Aorta (tissue), 5 donors: Measurements from ENCODE around the gene RNASET2. TPM values are rescaled to one million over a fixed set of nuclear protein-coding genes. Genes with fewer than 3 reads are reported as not detected.

Experiments used
- ATAC-seq: fragments of 200-7000 bp; cut with Tn5 transposase; one replicate; pipeline ENCODE4 v1.9.1; 2022; ENCODE audit warnings: moderate library complexity; ENCODE audit not compliant: low FRiP score
- DNase-seq, 2 donors: peaks; one replicate each; pipeline ENCODE4 v3.0.0-alpha.2; 2020
- H3K27ac ChIP-seq, 2 donors: one replicate each; pipeline ENCODE4 v1.5.1; 2013; ENCODE audit warnings: low read length in 2 of 2, mild to moderate bottlenecking in 2 of 2, moderate library complexity in 2 of 2, control low read depth in 1 of 2, inconsistent platforms in 1 of 2, low read depth in 1 of 2
- H3K27me3 ChIP-seq, 2 donors: one replicate each; pipeline ENCODE4 v1.6.1; 2013; ENCODE audit warnings: control low read depth in 1 of 2, low read length in 1 of 2, mild to moderate bottlenecking in 1 of 2, moderate library complexity in 1 of 2; ENCODE audit not compliant: insufficient read depth in 2 of 2, control insufficient read depth in 1 of 2
- H3K36me3 ChIP-seq, 2 donors: one replicate each; pipeline ENCODE4 v1.6.1; 2013; ENCODE audit warnings: control low read depth in 1 of 2, low read length in 1 of 2, mild to moderate bottlenecking in 1 of 2; ENCODE audit not compliant: insufficient read depth in 2 of 2, control insufficient read depth in 1 of 2
- H3K4me1 ChIP-seq, 2 donors: one replicate each; pipeline ENCODE4 v1.6.1; 2013; ENCODE audit warnings: low read length in 2 of 2, control low read depth in 1 of 2, mild to moderate bottlenecking in 1 of 2, moderate library complexity in 1 of 2; ENCODE audit not compliant: insufficient read depth in 2 of 2, control insufficient read depth in 1 of 2
- H3K4me3 ChIP-seq, 2 donors: one replicate each; pipeline ENCODE4 v1.5.1; 2013; ENCODE audit warnings: low read length in 2 of 2, control low read depth in 1 of 2, mild to moderate bottlenecking in 1 of 2
- H3K9me3 ChIP-seq: one replicate; pipeline ENCODE4 v1.6.1; 2013; ENCODE audit warnings: mild to moderate bottlenecking, low read length; ENCODE audit not compliant: control insufficient read depth
- WGBS, 2 donors: extraction: QIAGEN DNeasy Blood & Tissue Kit; methylation state at CpG; one replicate each; pipeline ENCODE4 v1.1.7; 2013; 5-methylcytosine and 5-hydroxymethylcytosine counted together
- intact Hi-C, 2 donors: fragments of 100-400 bp; cut with DNase I; formaldehyde crosslinking; loops; one replicate each; pipeline versions ENCODE4 v1.14.2 to v1.15.0; 2022
- polyA plus RNA-seq, 2 donors: library from polyadenylated mRNA; stranded (reverse); fragments of 200-250 nt; gene quantifications; one replicate each; pipeline ENCODE4 v1.2.3, GENCODE V29; 2013
- total RNA-seq, 2 donors: library from RNA; stranded (reverse); fragmentation: NEBNext Ultra II Directional; extraction: Animal tissue kit (Norgen Biotek cat#: 25700); gene quantifications; one replicate each; pipeline ENCODE4 v1.2.1, GENCODE V29; 2021
- donor health status: healthy with polysubstance abuse.
- donor health status: Bipolar disorder and iron deficiency.
- donor health status: DM: no; HTN: no; CAD: no.
- donor health status: DM: no; HTN: no; CAD: no.
- donor health status: DM: yes; HTN: yes; CAD: no.

RNASET2 gene
- total and polyA plus RNA-seq, 4 donors: 23.3 to 64.8 (median 34.4) TPM

DNA sequence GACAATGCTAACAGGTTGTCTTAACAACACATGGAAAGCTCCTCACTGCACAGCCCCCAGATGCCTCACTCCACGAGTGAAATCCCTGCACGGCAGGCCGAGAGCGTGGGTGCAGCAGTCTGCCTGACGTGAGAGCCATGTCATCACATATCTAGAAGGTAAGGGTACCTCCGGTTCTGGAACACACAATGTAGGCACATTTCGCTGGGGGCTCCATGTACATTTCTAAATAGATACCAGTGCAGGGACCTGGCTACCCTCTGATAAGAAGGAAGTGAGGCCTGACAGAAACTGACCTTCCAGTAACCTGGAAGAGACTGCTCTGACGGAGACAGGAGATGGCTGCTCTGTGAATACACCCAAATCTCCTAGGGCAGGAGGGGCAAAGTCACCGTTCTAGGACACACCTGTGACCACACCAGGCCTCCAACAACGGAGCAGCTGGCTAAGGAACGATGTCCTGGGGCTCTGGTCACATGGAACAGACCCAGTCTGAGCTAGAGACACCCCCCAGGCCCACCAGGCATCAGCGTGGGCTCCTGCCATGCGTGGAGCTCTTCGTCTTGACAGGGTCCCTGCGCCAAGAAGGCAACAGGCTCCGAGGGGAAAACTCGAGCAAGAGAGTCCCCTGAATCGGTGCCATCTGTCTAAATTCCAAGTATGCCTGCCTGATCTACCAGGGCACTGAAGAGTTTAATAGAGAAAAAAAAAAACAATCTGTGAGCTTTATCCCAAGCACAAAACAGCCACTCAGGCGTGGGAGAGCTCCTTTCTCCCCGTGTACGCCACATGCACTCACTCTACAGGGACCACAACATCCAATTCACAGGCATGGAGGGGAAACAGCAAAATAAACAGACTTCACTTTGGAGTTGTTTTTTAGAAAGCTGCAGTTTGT lies 27.5 kb downstream of the RNASET2 start:
- H3K4me1 ChIP-seq: no peaks in the 10 kb centered on the region
- no peak for DNase-seq

DNA sequence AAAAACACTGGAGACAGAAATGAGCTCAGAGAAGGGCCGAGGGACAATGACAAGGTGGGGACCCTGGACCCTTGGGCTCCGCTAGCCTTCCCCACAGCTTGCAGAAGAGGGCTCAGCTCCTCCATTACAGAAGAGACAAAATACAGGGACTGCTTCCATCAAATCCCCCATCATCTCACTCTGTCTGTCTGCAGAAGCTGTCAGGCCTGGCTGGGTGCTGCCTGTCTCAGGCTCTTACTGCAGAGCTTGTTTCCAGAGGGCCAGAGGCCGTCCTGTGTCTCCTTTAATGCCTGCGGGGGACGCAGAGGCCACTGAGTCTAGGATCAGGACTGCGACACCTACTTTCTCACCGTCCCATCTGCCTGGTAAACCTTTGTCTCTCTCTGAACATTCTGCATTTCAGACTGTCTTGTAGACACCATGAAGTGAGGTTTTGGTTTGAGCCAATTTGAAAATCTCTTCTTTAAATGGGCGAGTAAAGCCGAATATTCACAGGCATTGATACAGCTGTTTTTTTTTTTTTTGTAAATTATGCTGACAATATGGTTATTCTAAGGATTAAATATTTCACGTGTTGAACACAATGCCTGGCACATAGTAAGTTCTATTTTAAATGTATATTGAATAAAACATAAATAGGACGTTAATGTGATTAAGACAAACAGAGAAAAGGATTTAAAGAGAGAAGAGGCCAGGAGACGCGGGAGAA lies 28.3 kb downstream of the RNASET2 start:
- DNase-seq (no peak), ATAC-seq (no peak)
- no peak overlapping the region for H3K27ac ChIP-seq
- H3K9me3 ChIP-seq: no peaks in the 10 kb centered on the region
- WGBS, 2 donors: 86 to 87% methylated on average over 13 of the region's 13 CpGs
- intact Hi-C loops: no loop called here
- no peaks in the 10 kb centered on the region for H3K36me3 ChIP-seq
- no peaks in the 10 kb centered on the region for H3K4me1 ChIP-seq
- H3K27me3 ChIP-seq: no peaks in the 10 kb centered on the region
- no peak overlapping the region for H3K4me3 ChIP-seq

More for the DNA sequence above, 27.5 kb downstream of the RNASET2 start:
- Histone ChIP-seq H3K9me3 (no peaks in the 10 kb centered on the region), H3K36me3 (no peaks in the 10 kb centered on the region), H3K27ac (no peak overlapping the region), H3K27me3 (no peaks in the 10 kb centered on the region), H3K4me3 (no peak overlapping the region)
- 74 to 79% methylated on average over 21 of the region's 21 CpGs for WGBS, 2 donors
- no peak for ATAC-seq
- intact Hi-C loops: no loop called here

DNA sequence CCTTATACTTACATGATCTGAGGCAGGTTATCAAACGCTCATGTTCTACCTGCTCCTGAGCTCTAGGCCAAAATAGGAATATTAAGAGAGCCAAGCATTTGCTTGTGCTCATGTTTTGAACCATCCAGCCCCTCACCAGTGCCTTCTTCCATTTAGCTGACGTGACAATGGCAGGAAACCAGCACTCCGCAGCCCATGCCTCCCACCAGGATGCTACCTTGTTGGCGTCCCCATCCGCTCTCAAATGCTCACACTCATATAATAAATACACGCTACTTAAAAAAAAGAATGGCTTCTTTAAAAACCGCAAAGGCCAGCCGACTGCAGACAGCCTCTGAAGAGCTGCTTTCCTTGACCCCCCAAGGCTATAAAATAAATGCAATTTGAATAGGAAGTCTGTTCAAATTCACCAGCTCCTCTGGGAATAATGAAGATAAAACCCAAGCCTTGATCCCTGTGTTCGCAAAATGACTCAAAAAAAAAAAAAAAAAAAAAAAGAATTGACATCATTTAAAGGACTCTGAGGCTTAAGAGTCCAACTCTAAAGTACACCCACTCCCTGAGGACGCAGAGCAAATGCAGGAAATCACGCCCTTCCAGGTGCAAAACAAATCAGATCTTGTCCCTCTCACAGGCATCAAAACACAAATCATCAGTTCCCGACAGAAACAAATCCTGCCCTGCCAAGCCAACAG lies 29.0 kb downstream of the RNASET2 start:
- Histone ChIP-seq H3K4me3 (no peak overlapping the region), H3K36me3 (no peaks in the 10 kb centered on the region), H3K27ac (no peak overlapping the region), H3K9me3 (no peaks in the 10 kb centered on the region), H3K27me3 (no peaks in the 10 kb centered on the region), H3K4me1 (no peaks in the 10 kb centered on the region)
- intact Hi-C loops: no loop called here
- 91 to 92% methylated on average over 12 of the region's 12 CpGs for WGBS, 2 donors
- ATAC-seq (no peak), DNase-seq (no peak)

DNA sequence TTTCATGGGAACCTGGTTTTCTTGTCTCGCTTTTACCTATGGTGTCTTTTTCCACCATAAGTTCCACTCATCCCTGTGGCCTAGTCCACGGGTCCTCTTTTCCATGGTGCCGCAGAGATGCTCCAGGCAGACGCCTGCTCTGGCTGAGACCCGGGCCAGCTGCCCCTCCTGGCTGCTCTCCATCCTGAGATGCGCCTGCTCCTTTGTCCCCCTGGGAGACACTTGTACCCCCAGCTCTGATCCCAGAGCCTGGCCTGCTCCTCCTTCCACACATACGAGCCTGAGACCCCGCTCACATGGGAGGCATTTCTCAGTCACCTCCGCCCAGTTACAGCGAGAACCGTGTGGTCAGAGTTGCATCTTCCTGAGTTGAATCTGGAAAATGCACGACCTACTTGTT lies 29.6 kb downstream of the RNASET2 start:
- Histone ChIP-seq H3K4me3 (no peak overlapping the region), H3K4me1 (no peaks in the 10 kb centered on the region), H3K9me3 (no peaks in the 10 kb centered on the region), H3K27ac (no peak overlapping the region), H3K27me3 (no peaks in the 10 kb centered on the region), H3K36me3 (no peaks in the 10 kb centered on the region)
- WGBS, 2 donors: 91 to 92% methylated on average over 12 of the region's 12 CpGs
- DNase-seq (no peak), ATAC-seq (no peak)
- intact Hi-C loops: no loop called here

DNA sequence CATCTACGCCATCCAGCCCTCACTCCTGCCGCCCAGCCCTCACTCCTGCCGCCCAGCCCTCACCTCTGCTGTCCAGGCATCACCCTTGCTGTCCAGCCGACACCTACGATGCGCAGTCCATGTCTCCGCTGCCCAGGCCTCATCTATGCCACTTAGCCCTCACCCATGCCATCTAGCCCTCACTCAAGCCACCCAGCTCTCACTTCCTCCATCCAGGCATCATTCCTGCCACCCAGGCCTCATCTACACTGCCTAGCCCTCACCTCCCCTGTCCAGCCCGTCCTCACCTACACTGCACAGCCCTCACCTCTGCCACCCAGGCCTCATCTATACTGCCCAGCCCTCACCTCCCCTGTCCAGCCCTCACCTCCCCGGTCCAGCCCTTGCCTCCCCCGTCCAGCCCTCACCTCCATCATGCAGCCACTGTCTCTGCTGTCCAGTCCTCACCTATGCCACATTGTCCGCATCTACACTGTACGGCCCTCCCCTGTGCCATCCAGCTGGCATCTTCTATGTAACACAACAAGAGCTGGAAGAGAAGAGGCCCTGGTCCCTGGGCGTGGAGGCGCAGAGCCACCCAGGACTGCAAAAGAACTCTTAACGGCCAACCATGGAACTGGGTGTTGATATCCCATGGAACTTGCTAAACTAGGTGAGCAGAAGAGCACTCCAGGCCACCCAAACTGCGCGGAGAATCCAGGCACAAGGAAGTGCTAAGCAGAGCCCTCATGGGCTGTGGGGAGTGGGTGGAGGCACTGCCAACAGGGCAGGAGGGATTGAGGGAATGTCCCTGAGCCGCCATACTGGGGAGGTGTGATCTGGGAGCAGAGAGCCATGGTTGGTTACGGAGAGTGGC lies 31.0 kb downstream of the RNASET2 start:
- no peak overlapping the region for H3K4me3 ChIP-seq
- H3K27ac ChIP-seq: no peak overlapping the region
- H3K9me3 ChIP-seq: no peaks in the 10 kb centered on the region
- intact Hi-C loops: no loop called here
- 95 to 96% methylated on average over 19 of the region's 19 CpGs for WGBS, 2 donors
- no peak for DNase-seq
- peak; percentile 33 for ATAC-seq
- no peaks in the 10 kb centered on the region for H3K4me1 ChIP-seq
- H3K27me3 ChIP-seq: no peaks in the 10 kb centered on the region
- no peaks in the 10 kb centered on the region for H3K36me3 ChIP-seq

DNA sequence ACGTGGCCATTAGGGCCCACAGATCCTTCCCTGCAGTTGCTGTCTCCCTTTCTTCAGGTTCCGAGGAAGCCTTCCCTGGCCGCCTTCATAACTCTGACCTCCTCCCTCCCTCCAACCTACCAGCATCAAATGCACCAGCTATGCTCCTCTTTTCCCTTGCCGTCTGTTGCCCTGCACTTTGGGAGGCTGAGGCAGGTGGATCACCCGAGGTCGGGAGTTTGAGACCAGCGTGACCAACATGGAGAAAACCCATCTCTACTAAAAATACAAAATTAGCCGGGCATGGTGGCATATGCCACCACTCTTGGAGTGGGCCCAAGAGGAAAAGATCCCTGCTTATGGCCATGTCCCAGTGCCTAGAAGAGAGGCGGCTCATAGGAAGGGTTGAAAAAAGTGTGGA lies 31.8 kb downstream of the RNASET2 start:
- H3K36me3 ChIP-seq: no peaks in the 10 kb centered on the region
- H3K4me1 ChIP-seq: no peaks in the 10 kb centered on the region
- H3K9me3 ChIP-seq: no peaks in the 10 kb centered on the region
- ATAC-seq: no peak
- DNase-seq: no peak
- WGBS, 2 donors: 95 to 98% methylated on average over 8 to 9 of the region's 9 CpGs
- intact Hi-C loops: no loop called here
- H3K27me3 ChIP-seq: no peaks in the 10 kb centered on the region
- H3K4me3 ChIP-seq: no peak overlapping the region
- H3K27ac ChIP-seq: no peak overlapping the region

DNA sequence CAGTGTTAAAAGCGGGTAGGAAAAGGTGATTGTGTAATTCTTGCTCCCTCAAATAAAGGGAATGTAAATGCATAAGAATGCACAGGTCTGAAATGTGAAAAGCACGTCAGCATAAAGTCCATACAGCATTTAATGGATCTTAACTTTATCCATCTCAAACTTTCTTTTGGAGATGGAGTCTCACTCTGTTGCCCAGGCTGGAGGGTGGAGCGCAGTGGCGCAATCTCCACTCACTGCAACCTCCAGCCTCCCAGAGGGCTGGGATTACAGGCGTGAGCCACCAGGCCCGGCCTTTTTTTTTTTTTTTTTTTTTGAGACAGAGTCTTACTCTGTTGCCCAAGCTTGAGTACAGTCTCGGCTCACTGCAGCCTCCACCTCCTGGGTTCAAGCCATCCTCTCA lies 33.4 kb downstream of the RNASET2 start:
- Histone ChIP-seq H3K4me1 (no peaks in the 10 kb centered on the region), H3K27me3 (no peaks in the 10 kb centered on the region), H3K27ac (no peak overlapping the region), H3K9me3 (no peaks in the 10 kb centered on the region), H3K36me3 (no peaks in the 10 kb centered on the region), H3K4me3 (no peak overlapping the region)
- DNase-seq: no peak
- 86 to 94% methylated on average over 7 of the region's 7 CpGs for WGBS, 2 donors
- intact Hi-C loops: no loop called here
- no peak for ATAC-seq

DNA sequence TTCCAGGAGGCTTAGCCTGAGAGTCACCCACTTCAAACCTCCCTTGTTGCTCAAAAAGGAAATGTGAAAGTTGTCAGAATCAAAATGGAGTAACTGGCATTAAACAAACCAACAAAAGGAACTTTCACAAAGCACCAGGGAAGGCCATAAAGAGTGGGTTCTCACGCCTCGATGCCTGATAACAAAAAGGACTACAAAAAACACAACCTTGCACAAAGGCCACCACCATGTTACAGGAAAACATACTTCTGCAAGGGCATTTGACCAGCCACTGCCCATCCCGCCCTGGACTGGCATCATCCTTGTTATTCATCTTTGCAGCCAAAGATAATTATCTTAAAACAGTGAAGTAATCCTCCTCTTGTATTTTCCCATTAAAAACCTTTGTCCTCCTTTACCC lies 34.8 kb downstream of the RNASET2 start:
- Histone ChIP-seq H3K27me3 (no peaks in the 10 kb centered on the region), H3K36me3 (no peaks in the 10 kb centered on the region), H3K27ac (no peak overlapping the region), H3K4me3 (no peak overlapping the region), H3K9me3 (no peaks in the 10 kb centered on the region), H3K4me1 (no peaks in the 10 kb centered on the region)
- intact Hi-C loops: no loop called here
- DNase-seq (no peak), ATAC-seq (no peak)
- 86 to 90% methylated on average over 3 of the region's 3 CpGs for WGBS, 2 donors
